H54 (cell line): ENCODE measurements around the gene RIN3.

ENCODE experiments used
- DNase-seq: peaks from one replicate; pipeline ENCODE4 v3.0.0; 2011; ENCODE audit warnings: low spot score, mixed read lengths; ENCODE audit not compliant: insufficient read length
- FAIRE-seq: peaks from 3 replicates; lab custom pipeline; 2011; peaks lifted over from hg19 to GRCh38; lab: Jason Lieb, UNC
- POLR2A ChIP-seq: IDR thresholded peaks from 2 replicates; pipeline ENCODE4 v1.6.1; 2011; ENCODE audit warnings: low read depth, mild to moderate bottlenecking, low read length

The RIN3 gene

DNA sequence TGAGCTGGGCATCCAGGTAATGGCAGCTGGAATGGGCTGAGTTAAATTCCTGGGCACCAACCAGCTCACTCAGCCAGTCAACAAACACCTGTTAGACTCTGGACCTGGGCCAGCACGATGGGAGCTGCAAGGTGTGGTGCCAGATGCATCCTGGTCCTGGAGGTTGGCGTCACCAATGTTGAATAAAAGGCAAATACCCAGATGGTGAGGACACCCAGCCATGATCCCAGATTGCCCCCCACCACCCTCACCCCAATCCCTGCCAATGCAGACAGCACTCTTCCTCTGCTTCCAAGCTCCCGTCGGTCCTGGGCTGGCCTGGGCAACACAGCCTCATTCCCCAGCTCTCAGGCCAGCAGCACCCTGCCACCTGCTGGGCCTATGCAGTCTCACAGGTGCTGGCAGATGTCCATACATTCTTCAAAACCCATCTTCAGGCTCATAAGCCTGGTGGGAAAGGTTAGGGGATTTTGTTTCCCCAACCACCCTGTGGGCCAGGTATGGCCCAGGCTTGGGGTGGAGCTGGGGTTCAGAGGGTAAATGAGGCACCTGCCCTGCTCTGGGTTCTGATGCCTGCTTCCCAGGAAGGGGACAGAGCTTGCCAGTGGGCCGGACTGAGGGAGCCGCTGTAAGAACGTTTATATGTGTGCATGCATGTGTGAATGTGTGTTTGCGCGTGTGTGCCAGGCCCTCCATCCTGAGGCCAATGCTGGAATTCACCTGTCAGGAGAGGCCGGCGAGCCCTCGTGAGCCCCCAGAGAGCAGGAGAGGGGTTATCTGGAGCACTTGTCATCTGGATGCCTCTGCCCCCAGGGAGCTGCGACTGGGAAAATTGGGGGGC lies 176.8 kb downstream of the RIN3 start:
- DNase-seq (peak; percentile 82), FAIRE-seq (peak; percentile 94)
- no peak for TF ChIP-seq POLR2A

DNA sequence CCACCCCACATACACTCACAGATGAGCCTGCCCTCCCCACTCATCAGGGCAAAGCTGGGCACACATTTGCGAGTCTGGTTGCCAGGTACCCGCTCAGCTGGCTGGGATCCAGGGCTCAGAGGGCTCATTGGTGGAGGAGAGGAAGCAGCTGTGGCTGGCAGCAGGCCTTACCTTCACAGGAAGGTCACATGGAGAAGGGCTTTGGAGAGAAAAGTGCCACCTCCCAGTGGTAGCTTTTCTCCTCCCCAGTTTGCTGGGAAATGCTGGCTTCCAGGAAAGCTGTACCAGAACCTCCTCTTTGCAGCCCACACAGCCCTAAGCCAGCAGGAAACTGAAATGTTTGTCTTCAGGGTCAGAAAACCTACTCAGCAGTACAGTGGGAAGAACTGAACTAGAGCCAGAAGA lies 179.2 kb downstream of the RIN3 start:
- DNase-seq (no peak), FAIRE-seq (no peak)
- no peak for TF ChIP-seq POLR2A

DNA sequence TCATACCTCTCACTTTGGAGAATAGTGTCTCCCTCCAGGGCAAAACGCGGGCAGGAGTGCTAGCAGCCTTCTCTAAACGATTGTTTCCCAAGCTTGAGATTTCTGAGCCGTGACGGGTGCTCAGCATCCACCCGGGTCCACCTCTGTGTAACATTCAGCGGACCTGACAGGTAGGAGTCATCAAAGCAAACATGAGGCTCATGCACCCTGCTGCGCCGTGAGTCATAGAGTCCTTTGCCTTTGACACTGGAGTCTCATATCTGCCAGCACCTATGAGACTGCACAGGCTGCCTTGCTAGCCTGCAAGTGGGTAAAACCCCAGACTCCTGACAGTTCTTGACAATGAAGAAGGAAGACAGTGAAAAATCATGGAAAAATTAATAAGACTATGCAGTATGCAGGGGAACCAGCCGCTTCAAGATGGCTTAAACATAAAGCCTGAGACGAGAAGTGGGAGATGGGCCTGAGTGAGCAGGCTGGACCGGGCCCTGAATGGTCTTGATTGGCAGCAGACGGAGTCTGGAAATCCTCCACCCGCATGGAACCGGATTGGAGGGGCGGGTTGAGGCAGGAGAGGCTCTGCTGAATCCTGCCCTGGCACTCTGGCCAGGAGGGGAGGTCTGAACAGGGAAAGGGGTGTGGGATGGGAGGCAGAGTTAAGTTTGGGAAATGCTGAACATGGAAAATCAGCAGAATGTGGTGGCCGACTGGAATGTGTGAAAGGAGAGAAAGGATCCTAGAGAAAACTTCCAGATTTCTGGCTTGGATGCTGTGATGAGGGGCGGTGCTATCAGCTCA lies 180.6 kb downstream of the RIN3 start:
- no peak for FAIRE-seq
- DNase-seq = no peak

DNA sequence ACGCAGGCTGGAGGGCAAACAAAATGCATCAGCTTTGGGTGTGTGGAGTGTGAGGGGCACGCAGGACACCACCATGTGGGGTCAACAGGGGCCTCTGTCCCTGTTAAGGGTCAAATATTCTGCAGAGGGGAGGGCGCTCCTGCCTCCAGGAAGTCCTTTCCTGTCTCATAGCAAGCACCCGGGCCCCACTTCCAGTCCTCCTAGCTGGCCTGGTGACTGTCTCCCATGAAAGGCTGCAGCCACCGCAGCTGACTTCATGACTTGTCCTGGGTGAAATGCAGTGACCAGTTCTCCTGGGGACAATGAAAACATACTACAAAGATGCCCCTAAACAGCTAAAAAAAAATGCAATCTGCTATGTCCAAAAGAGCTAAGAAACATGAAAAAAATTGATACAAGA lies 181.2 kb downstream of the RIN3 start:
- FAIRE-seq = no peak
- DNase-seq = no peak
- TF ChIP-seq POLR2A = no peak

More for the DNA sequence above, 180.6 kb downstream of the RIN3 start:
- no peak for TF ChIP-seq POLR2A

DNA sequence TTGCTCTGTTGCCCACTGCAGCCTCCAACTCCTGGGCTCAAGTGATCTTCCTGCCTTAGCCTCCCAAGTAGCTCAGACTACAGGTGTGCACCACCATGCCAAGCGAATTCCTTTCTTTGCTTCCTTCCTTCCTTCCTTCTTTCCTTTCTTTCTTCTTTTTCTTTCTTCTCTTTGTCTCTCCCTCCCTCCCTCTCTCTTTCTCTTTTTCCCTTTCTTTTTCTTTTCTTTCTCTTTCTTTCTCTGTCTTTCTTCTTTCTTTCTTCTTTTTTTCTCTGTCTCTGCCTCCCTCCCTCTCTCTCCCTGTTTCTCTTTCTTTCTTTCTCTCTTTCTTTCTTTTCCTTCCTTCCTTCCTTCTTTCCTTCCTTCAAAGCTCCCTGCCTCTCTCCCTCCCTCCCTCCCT lies 182.0 kb downstream of the RIN3 start:
- DNase-seq (no peak), FAIRE-seq (no peak)
- TF ChIP-seq POLR2A = no peak

DNA sequence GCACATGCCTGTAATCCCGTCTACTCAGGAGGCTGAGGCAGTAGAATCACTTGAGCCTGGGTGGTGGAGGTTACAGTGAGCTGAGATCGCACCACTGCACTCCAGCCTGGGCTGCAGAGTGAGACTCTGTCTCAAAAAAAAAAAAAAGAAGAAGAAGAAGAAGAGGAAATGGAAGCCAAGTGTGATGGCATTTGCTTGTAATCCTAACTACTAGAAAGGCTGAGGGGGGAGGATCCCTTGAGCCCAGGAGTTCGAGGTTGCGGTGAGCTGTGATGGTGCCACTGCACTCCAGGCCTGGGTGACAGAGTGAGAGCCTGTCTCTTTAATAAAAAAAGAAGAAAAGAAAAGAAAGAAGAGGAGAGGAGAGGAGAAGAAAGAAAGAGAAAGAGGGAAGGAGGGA lies 182.8 kb downstream of the RIN3 start:
- FAIRE-seq (no peak), DNase-seq (no peak)
- no peak for TF ChIP-seq POLR2A

DNA sequence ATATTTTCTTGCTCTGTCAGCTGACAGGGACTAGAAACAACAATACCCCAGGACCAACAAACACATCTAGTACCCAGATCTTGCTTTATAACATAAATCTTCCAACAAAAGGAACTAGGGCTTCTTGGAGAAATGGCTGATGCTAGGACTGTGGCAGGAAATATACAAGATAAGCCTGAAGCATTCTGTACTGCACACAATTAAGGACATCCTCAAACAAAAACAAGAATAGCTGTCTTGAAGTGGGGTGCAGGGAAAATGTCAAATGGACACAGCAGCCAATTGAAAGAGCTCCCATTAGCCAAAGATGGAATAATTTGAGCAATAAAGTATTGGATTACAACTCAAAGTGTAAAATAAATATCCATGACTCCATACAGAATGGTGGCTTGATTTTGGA lies 184.8 kb downstream of the RIN3 start:
- no peak for DNase-seq
- no peak for FAIRE-seq
- no peak for TF ChIP-seq POLR2A

DNA sequence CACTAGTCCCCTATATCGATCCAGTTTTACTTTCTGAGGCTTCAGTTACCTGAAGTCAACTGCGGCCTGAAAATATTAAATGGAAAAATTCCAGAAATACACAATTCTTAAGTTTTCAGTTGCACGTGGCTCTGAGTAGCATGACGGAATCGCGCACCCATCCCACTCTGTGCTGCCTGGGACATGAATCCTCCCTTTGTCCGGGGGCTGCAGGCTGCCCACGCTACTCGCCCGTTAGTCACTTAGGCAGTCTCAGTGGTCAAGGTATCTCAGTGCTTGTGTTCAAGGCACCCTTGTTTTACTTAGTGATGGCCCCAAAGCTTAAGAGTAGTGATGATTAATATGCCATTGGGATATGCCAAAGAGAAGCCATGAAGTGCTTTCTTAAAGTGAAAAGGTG lies 188.2 kb downstream of the RIN3 start:
- no peak for DNase-seq
- FAIRE-seq = no peak
- no peak for TF ChIP-seq POLR2A

DNA sequence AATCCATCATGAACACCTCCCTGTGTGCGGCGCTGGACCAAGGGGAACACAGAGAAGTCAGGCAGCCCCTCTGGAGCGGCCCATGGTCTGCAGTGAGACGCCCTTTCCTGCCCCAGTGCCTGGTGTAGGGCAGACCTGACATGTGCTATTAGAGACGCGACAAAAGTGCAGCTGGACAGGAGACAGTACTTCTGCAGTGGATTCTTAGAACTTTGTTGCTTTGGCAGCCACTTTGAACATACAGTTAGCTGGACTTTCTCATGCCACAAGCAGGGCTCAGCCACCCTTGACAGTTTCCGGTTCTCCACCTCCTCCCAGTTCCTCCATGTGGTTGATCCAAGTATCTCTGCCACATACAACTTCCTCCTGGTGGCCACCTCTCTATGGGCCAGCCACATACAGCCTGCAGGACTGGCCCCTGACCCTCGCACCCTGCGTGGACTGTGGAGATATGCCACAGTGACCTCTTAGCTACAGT lies 188.9 kb downstream of the RIN3 start:
- no peak for FAIRE-seq
- TF ChIP-seq POLR2A = no peak
- no peak for DNase-seq

DNA sequence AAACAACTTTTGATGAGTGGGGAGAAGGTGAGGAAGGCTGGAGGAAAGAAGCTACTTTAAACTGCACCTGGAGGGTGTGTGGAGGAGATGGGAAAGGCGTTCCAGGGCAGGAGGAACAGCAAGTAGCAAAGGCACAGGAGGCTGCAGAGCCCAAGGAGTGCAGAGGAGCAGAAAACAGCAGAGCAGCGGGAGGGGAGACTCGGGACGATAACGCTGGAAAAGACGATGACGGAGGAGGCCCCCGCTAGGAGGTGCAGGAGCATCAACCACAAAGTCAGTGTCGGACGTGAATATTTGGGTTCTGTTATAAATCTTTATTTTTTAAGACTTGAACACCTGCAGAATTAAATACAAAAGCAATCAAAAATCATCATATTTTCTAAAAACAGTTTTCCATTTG lies 189.9 kb downstream of the RIN3 start:
- TF ChIP-seq POLR2A = no peak
- FAIRE-seq = no peak

DNA sequence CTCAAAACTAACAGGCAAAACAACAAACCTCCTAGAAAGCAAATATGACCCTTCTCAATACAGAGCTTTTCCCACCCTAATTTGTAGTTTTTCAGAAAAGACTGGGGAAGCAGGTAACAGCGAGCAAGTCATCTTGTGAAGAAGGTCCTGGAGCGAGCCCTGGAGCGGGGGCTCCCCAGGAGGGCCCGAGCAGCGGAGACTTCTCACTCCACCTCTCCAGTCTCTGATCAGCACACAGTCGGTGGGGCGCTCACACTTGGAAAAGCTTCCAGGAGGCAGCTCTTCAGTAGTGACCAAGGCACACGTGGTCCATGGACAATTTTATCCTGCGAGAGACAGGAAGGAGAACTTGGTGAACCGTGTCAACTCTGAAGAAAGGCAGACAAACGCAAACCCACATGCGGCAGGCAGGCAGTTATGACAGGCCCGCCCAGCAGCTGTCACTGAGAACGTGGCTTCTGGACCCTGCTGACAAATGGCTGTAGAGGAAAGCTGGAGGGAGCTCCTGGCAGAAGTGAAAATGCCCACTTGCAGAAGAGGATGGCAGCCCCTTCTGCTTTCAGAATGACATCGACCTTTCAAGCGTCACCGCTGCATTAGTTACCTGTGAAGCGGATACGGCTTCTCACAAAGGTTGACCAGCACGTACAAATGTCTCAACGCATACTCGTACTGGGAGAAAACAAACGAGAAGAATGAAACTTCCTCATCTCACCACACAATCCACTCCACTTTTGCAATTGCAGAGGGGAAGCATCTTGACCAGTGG lies 190.6 kb downstream of the RIN3 start:
- no peak for FAIRE-seq
- DNase-seq = no peak
- TF ChIP-seq POLR2A = no peak

More for the DNA sequence above, 189.9 kb downstream of the RIN3 start:
- DNase-seq = no peak

DNA sequence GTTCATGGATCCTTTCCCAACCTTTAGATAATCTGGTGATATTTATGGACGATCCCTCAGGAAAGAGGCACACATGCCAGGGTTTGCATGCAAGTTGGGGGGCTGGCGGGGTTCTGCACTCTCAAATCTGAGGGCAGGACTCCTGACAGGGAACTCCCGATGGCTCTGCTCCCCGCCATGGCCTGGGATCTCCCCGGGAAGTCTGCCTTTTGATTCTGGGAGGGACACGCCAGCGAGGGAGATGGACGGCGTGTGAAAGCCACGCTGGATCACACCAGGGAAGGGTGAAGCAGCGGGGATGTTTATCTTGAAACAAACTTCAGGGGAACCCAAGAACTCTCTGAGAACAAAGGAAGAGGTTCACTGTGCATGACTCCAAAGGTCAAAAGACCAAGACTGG lies 191.2 kb downstream of the RIN3 start:
- DNase-seq (no peak), FAIRE-seq (no peak)
- TF ChIP-seq POLR2A = no peak

DNA sequence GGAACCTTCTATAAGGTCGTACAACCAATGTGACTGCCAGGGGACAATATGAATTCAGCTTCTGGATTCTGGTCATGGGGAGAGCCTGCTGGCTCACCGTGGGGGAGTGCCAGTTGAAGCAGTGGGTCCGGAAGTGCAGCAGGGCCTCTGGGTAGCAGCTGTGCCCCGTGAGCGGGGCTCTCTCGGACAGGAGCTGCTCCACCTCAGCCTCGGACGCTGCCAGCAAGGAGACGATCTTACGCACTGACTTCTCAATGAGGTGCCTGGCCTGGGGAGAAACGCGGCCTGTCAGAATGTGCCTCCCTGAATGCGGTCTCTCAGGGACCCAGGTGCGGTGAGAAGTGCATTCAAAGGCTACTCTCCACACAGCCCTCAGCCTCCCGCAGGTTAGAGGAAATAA lies 192.8 kb downstream of the RIN3 start:
- DNase-seq (no peak), FAIRE-seq (no peak)
- no peak for TF ChIP-seq POLR2A

DNA sequence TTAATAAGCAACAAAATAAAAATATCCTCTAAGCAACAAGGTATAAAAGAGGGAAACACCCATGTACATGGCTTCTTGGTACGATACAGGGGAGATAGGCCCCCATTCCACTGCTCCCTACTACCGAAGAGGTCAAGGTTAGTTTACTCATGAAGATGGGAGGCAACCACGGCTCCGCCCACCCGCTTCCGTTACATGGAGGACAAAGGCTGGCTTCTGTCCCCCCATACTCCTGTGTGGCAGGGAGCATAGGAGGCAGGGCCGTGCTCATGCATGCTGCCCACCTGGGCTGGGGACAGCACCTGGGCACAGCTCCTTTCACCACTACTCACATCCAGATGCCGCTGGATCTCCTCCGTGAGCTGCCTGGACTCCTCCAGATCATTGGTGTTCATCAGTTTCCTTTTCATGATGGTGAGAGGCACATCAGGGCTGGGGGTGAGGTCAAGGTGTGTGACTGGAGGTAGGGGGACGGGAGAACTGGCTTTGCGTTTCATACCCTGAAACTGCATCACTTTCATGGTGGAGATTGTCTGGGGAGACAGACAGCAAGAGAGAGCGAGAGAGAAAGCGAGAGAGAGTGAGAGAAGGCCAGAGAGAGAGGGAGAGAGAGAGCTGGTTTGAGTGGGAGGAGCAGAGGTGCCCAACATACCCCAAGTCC lies 195.9 kb downstream of the RIN3 start:
- FAIRE-seq (no peak), DNase-seq (no peak)
- no peak for TF ChIP-seq POLR2A
